ENCODE measurements around the gene SELENOI. TPM values are rescaled to one million over a fixed set of nuclear protein-coding genes. Genes with fewer than 3 reads are reported as not detected.

The SELENOI gene
- polyA plus RNA-seq, 4 donors: 11.5 to 26.7 (median 24.3) TPM

DNA sequence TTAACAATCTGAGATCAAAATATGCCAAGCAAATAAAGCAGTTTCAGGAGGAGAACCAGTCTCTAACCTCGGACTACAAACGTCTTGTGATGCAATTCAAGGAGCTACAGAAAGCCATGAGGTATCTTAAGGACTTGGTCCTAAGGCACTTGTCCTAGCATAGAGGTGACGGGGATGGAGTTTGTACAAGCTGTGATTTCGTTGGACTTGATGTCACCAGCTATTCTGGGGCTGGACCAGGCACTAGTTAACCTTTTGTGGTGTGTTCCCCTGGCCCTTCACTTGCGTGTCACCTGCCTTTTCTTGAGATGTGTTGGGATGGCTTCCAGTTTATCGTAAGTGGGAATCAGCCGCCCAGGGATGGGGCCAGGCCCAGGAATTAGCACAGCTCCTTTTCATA is 98.3 kb downstream of the SELENOI start:
- DNase-seq (ENCODE audit: low read depth in 4 of 4, low spot score in 3 of 4): no peak

Other genes starting within 250 kb of the SELENOI start
- gene GAREM2, start 173.1 kb upstream of the SELENOI start, polyA plus RNA-seq (ENCODE audit: insufficient read length in 4 of 4): 1 to 10 TPM; 6.0 to 8.7 (median 6.6) TPM
- gene HADHA, start 101.5 kb upstream of the SELENOI start, polyA plus RNA-seq (ENCODE audit: insufficient read length in 4 of 4): 100 to 1,000 TPM; 165 to 244 (median 205) TPM
- gene HADHB, start 101.2 kb upstream of the SELENOI start, polyA plus RNA-seq (ENCODE audit: insufficient read length in 4 of 4): 100 to 1,000 TPM; 114 to 175 (median 167) TPM
- 1 to 10 TPM in 3 of 4 donors, under 1 TPM in 1; 0.61 to 2.9 (median 2.3) TPM for gene ADGRF3, start 646 bp downstream of the SELENOI start, polyA plus RNA-seq (ENCODE audit: insufficient read length in 4 of 4)
- gene DRC1, start 55.8 kb downstream of the SELENOI start, polyA plus RNA-seq (ENCODE audit: insufficient read length in 4 of 4): 1 to 10 TPM in 3 of 4 donors, under 1 TPM in 1; 0.29 to 3.6 (median 3.3) TPM
- gene OTOF, start 132.0 kb downstream of the SELENOI start, polyA plus RNA-seq (ENCODE audit: insufficient read length in 4 of 4): under 1 TPM; 0.09 to 0.32 (median 0.20) TPM